H9 (cell line): ENCODE measurements around the gene ARID3A. TPM values are rescaled to one million over a fixed set of nuclear protein-coding genes. Genes with fewer than 3 reads are reported as not detected.

Experiments used
- DNase-seq: peaks from one replicate; pipeline ENCODE4 v3.0.0-alpha.2; 2017
- H2AFZ ChIP-seq: one replicate; pipeline ENCODE4 v1.6.1; 2013; ENCODE audit warnings: mild to moderate bottlenecking, low read length, control low read depth, moderate library complexity
- H2AK5ac ChIP-seq: 2 replicates; pipeline ENCODE4 v1.6.1; 2013; ENCODE audit warnings: low read length, control low read depth, mixed read lengths; ENCODE audit not compliant: insufficient read length
- H2BK120ac ChIP-seq: one replicate; pipeline ENCODE4 v1.6.1; 2013; ENCODE audit warnings: low read depth, mild to moderate bottlenecking, low read length, control low read depth, inconsistent platforms; ENCODE audit not compliant: poor library complexity, severe bottlenecking
- H2BK12ac ChIP-seq: 2 replicates; pipeline ENCODE4 v1.6.1; 2013; ENCODE audit warnings: low read length, control low read depth, mixed read lengths, low read depth; ENCODE audit not compliant: insufficient read length
- H2BK15ac ChIP-seq: 2 replicates; pipeline ENCODE4 v1.6.1; 2013; ENCODE audit warnings: low read depth, low read length, control low read depth
- H2BK20ac ChIP-seq: one replicate; pipeline ENCODE4 v1.6.1; 2013; ENCODE audit warnings: low read depth, mild to moderate bottlenecking, low read length, control low read depth, inconsistent platforms; ENCODE audit not compliant: poor library complexity, severe bottlenecking
- H2BK5ac ChIP-seq: 2 replicates; pipeline ENCODE4 v1.6.1; 2013; ENCODE audit warnings: low read length, control low read depth, mixed read lengths; ENCODE audit not compliant: insufficient read length
- H3K14ac ChIP-seq: 2 replicates; pipeline ENCODE4 v1.6.1; 2013; ENCODE audit warnings: low read length, control low read depth; ENCODE audit not compliant: insufficient read depth
- H3K18ac ChIP-seq: 2 replicates; pipeline ENCODE4 v1.6.1; 2013; ENCODE audit warnings: low read depth, mild to moderate bottlenecking, mixed read lengths, low read length, control low read depth; ENCODE audit not compliant: insufficient read length
- H3K23ac ChIP-seq: 2 replicates; pipeline ENCODE4 v1.6.1; 2013; ENCODE audit warnings: low read length, control low read depth, mixed read lengths, low read depth; ENCODE audit not compliant: insufficient read length
- H3K23me2 ChIP-seq: 2 replicates; pipeline ENCODE4 v1.6.1; 2013; ENCODE audit warnings: low read depth, mild to moderate bottlenecking, mixed read lengths, low read length, control low read depth; ENCODE audit not compliant: insufficient read length, poor library complexity, severe bottlenecking
- H3K27ac ChIP-seq: 2 replicates; pipeline ENCODE4 v1.5.1; 2013; ENCODE audit warnings: low read length, control low read depth, mixed read lengths, low read depth; ENCODE audit not compliant: insufficient read length
- H3K27me3 ChIP-seq: 2 replicates; pipeline ENCODE4 v1.6.1; 2013; ENCODE audit warnings: low read length, control low read depth, inconsistent platforms; ENCODE audit not compliant: insufficient read depth
- H3K4ac ChIP-seq: 2 replicates; pipeline ENCODE4 v1.6.1; 2013; ENCODE audit warnings: low read depth, mild to moderate bottlenecking, control low read depth, inconsistent platforms, low read length, moderate library complexity
- H3K4me1 ChIP-seq: 2 replicates; pipeline ENCODE4 v1.6.1; 2013; ENCODE audit warnings: low read length, control low read depth, inconsistent platforms; ENCODE audit not compliant: insufficient read depth
- H3K4me2 ChIP-seq: 2 replicates; pipeline ENCODE4 v1.6.1; 2013; ENCODE audit warnings: low read length, control low read depth, mixed read lengths; ENCODE audit not compliant: insufficient read length, insufficient read depth
- H3K56ac ChIP-seq: 2 replicates; pipeline ENCODE4 v1.6.1; 2013; ENCODE audit warnings: low read depth, mild to moderate bottlenecking, mixed read lengths, low read length, control low read depth; ENCODE audit not compliant: insufficient read length
- H3K79me1 ChIP-seq: 2 replicates; pipeline ENCODE4 v1.6.1; 2013; ENCODE audit warnings: low read depth, mild to moderate bottlenecking, moderate library complexity, low read length, control low read depth, inconsistent platforms; ENCODE audit not compliant: insufficient read depth, poor library complexity, severe bottlenecking
- H3K79me2 ChIP-seq: 2 replicates; pipeline ENCODE4 v1.6.1; 2013; ENCODE audit warnings: low read length, control low read depth, inconsistent platforms; ENCODE audit not compliant: insufficient read depth
- H3K9ac ChIP-seq: 2 replicates; pipeline ENCODE4 v1.6.1; 2013; ENCODE audit warnings: low read length, control low read depth, mixed read lengths; ENCODE audit not compliant: insufficient read length; ENCODE audit errors: extremely low read depth
- H3K9me3 ChIP-seq: one replicate; pipeline ENCODE4 v1.6.1; 2013; ENCODE audit warnings: low read depth, low read length, inconsistent platforms; ENCODE audit not compliant: control insufficient read depth
- H3T11ph ChIP-seq: one replicate; pipeline ENCODE4 v1.6.1; 2013; ENCODE audit warnings: mild to moderate bottlenecking, low read length, control low read depth, inconsistent platforms
- H4K20me1 ChIP-seq: one replicate; pipeline ENCODE4 v1.6.1; 2013; ENCODE audit not compliant: control insufficient read depth, insufficient read length, insufficient read depth
- H4K5ac ChIP-seq: 2 replicates; pipeline ENCODE4 v1.6.1; 2013; ENCODE audit warnings: low read depth, mild to moderate bottlenecking, mixed read lengths, low read length, control low read depth; ENCODE audit not compliant: insufficient read length
- H4K8ac ChIP-seq: replicated peaks from 2 replicates; pipeline ENCODE4 v1.6.1; 2013; ENCODE audit warnings: low read length, control low read depth, mixed read lengths, low read depth; ENCODE audit not compliant: insufficient read length
- H4K91ac ChIP-seq: 2 replicates; pipeline ENCODE4 v1.6.1; 2013; ENCODE audit warnings: low read depth, mild to moderate bottlenecking, moderate library complexity, mixed read lengths, low read length, control low read depth; ENCODE audit not compliant: insufficient read length
- H3K27ac Mint-ChIP-seq, 3 experiments: 2 replicates in 2 of 3; 3 replicates in 1 of 3; pipeline ENCODE4 v1.8.0; 2020 to 2021; ENCODE audit warnings: mixed read lengths in 3 of 3, mild to moderate bottlenecking in 1 of 3, moderate library complexity in 1 of 3
- H3K27me3 Mint-ChIP-seq: 2 replicates; pipeline ENCODE4 v1.8.0; 2021; ENCODE audit warnings: low read depth, mild to moderate bottlenecking, moderate library complexity, mixed read lengths
- H3K36me3 Mint-ChIP-seq, 3 experiments: 2 replicates in 2 of 3; 3 replicates in 1 of 3; pipeline ENCODE4 v1.8.0; 2020 to 2021; ENCODE audit warnings: low read depth in 3 of 3, mixed read lengths in 3 of 3; ENCODE audit not compliant: insufficient read depth in 1 of 3
- H3K4me1 Mint-ChIP-seq, 2 experiments: 2 replicates each; pipeline ENCODE4 v1.8.0; 2020; ENCODE audit warnings: mixed read lengths in 2 of 2
- H3K4me3 Mint-ChIP-seq, 2 experiments: 2 replicates in 1 of 2; 3 replicates in 1 of 2; pipeline ENCODE4 v1.8.0; 2020 to 2021; ENCODE audit warnings: mild to moderate bottlenecking in 2 of 2, mixed read lengths in 2 of 2, moderate library complexity in 1 of 2
- H3K9me3 Mint-ChIP-seq, 2 experiments: 2 replicates in 1 of 2; 3 replicates in 1 of 2; pipeline ENCODE4 v1.8.0; 2020; ENCODE audit warnings: mild to moderate bottlenecking in 2 of 2, mixed read lengths in 2 of 2, moderate library complexity in 1 of 2
- WGBS: extraction: QIAGEN DNeasy Blood & Tissue Kit; methylation state at CpG from one replicate; pipeline ENCODE4 v1.1.7; 2013; ENCODE audit warnings: missing lambda C conversion rate, low lambda C conversion rate, mixed read lengths; ENCODE audit not compliant: insufficient read length; ENCODE audit errors: extremely low coverage; 5-methylcytosine and 5-hydroxymethylcytosine counted together
- total RNA-seq: library from RNA; stranded (reverse); gene quantifications from 2 replicates; pipeline ENCODE4 v1.2.1, GENCODE V29; 2021
- TF ChIP-seq, protein P1 (sequence below): fragments of 200-600 bp; sonication (generic); conservative IDR thresholded peaks from 3 replicates; pipeline ENCODE4 v1.8.0; 2021; ENCODE audit warnings: antibody characterized with exemption, mild to moderate bottlenecking

ARID3A gene
- total RNA-seq, 1 experiment from 2014 or later, result 98.3 TPM

DNA sequence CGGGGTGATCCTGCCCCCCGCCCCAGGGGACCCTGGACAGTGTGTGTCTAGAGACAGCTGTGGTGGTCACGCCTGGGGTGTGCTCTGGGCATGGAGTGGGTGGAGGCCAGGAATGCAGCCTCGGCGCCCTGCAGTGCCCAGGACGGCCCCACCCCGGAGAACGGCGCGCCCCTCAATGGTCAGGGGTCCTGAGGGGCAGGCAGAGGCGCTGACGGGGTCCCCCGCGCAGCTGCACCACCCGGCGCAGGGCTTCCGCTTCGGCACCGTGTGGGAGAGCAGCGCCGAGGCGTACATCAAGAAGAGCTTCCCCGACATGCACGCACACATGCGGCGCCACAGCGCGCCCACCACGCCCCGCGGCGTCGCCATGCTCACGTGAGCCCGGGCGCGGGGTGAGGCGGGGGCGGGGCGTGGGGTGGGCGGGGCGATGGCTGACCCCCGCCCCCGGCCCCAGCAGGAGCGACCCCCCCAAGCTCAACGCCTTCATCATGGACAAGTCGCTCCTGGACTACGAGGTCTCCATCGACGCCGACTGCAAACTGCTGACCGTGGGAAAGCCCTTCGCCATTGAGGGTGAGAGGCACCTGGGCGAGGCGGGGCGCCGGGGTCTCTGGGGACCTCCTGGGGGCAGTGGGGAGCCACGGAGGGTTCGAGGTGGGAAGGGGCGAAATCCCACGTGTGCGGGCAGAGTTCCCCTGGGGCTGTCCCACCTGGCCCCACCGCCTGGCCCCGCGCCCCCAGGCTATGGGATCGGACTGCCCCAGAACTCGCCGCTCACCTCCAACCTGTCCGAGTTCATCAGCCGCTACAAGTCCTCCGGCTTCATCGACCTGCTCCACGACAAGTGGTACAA is 81.8 kb downstream of the ARID3A start:
- WGBS, result no CpG with 5 or more reads among the region's 73 CpGs

More for the DNA sequence above, 81.8 kb downstream of the ARID3A start:
- H3K79me1 ChIP-seq, result no peaks in the 10 kb centered on the region
- H4K20me1 ChIP-seq, result no peaks in the 10 kb centered on the region
- H3K4me1 Mint-ChIP-seq, result no peaks in the 10 kb centered on the region
- no peak overlapping the region for H4K91ac ChIP-seq
- peaks cover 5% of the 10 kb centered on the region for H3K27me3 Mint-ChIP-seq
- H3K23me2 ChIP-seq, result no peaks in the 10 kb centered on the region
- no peak overlapping the region for H3K4me3 Mint-ChIP-seq
- H2BK15ac ChIP-seq, result no peak overlapping the region
- no peak overlapping the region for H3K27ac ChIP-seq
- H2BK120ac ChIP-seq, result no peak overlapping the region
- no peaks in the 10 kb centered on the region for H3K27me3 ChIP-seq
- H4K5ac ChIP-seq, result no peak overlapping the region
- no peak overlapping the region for H2AK5ac ChIP-seq
- H3T11ph ChIP-seq, result no peak overlapping the region
- H2BK5ac ChIP-seq, result no peak overlapping the region
- H3K4me1 ChIP-seq, result no peaks in the 10 kb centered on the region
- no peaks in the 10 kb centered on the region for H3K9me3 ChIP-seq
- no peak overlapping the region for H3K9ac ChIP-seq
- H4K8ac ChIP-seq, result no peak overlapping the region
- H3K9me3 Mint-ChIP-seq, result no peaks in the 10 kb centered on the region
- TF ChIP-seq, protein P1, sequence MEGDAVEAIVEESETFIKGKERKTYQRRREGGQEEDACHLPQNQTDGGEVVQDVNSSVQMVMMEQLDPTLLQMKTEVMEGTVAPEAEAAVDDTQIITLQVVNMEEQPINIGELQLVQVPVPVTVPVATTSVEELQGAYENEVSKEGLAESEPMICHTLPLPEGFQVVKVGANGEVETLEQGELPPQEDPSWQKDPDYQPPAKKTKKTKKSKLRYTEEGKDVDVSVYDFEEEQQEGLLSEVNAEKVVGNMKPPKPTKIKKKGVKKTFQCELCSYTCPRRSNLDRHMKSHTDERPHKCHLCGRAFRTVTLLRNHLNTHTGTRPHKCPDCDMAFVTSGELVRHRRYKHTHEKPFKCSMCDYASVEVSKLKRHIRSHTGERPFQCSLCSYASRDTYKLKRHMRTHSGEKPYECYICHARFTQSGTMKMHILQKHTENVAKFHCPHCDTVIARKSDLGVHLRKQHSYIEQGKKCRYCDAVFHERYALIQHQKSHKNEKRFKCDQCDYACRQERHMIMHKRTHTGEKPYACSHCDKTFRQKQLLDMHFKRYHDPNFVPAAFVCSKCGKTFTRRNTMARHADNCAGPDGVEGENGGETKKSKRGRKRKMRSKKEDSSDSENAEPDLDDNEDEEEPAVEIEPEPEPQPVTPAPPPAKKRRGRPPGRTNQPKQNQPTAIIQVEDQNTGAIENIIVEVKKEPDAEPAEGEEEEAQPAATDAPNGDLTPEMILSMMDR, result no peak
- 0 out of 2 replicates have a peak, but pooled peaks cover 2% of the 10 kb centered on the region for H3K79me2 ChIP-seq
- no peak overlapping the region for H3K4me2 ChIP-seq
- no peak overlapping the region for H2BK12ac ChIP-seq
- H3K36me3 Mint-ChIP-seq, result peaks cover 0 to 20% (median 20%) of the 10 kb centered on the region in 3 experiments; a peak in 5 of 7 replicates
- H3K18ac ChIP-seq, result no peak overlapping the region
- H3K56ac ChIP-seq, result no peak overlapping the region
- no peak overlapping the region for H2AFZ ChIP-seq
- no peak overlapping the region for H3K27ac Mint-ChIP-seq
- H3K14ac ChIP-seq, result no peak overlapping the region
- H3K23ac ChIP-seq, result no peak overlapping the region
- H3K4ac ChIP-seq, result no peak overlapping the region
- H2BK20ac ChIP-seq, result no peak overlapping the region
- DNase-seq, result no peak
